Activated CD8-positive, alpha-beta memory T cell treated with anti-CD3 and anti-CD28 coated beads, Interleukin-2, amount 50 U/mL, for 24 hours (primary cell): Measurements from ENCODE around the gene SLC2A4RG.
A peak's percentile ranks its signal among the peaks of the same experiment; 100 is the strongest.
"Not testable (repeated sequence)": the region's sequence is repeated elsewhere in the genome, so short reads cannot be mapped to it uniquely, and the experiment has no call there.

Source experiments
- DNase-seq: peaks from one replicate; pipeline ENCODE4 v3.0.0-alpha.2; 2020; ENCODE audit errors: extremely low read depth

SLC2A4RG gene

DNA sequence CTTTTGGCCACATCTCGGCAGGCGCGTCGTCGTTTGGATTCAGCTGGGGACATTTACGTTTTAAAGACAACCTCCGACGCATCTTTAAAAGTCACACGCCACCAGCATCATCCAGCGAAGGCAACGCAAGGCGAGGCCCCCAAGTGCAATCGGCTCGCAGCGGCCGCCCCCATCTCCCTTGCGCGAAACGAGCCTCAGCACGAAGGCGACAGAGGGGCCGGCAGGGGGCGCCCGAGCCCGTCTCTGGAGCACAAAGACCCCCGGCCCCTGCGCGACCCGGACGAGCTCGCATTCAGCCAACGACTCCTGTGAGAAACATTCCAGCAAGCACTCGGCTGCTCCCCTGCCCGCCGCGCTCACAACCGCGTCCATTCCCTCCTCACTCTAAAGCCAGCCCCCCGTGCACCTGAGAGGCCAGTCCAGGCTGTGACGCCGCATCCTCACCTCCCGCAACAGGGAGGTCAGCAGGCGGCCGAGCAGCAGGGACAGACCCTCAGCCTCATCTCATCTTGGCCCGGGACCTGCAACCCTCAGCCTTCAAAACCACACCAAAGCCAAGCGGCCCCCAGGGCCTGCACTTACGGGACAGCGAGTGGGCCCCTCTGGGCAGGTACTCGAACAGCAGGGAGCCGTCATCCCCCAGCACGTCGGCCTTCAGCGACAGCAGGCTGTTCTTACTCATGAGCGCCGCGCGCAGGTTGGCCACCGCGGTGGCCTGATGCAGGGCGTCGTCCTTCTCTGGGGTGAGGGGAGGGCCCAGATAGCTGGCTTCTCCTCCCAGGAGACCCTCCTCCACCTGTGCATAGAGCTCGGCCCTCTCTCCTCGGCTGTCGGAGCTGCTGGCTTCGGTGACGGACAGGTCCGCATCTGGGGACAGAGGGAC lies 35.8 kb downstream of the SLC2A4RG start:
- DNase-seq = no peak

GRCh38 chr20:63776875-63777274 lies 37.3 kb downstream of the SLC2A4RG start:
- not testable (repeated sequence) for DNase-seq

DNA sequence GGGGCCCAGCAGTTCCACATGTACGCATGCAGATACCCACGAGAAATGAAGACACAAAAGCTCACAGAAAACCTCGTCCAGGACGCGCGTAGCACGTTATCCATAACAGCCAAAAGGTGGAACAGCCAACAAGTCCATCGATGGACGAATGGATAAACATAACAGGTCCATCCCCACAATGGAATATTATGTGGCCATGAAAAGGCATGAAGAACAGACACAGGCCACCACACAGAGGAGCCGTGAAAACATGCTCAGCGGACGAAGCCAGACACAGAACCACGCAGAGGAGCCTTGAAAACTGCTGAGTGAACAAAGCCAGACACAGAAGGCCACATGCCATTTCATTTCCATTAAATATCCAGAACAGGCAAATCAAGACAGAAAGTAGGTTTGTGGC lies 38.0 kb downstream of the SLC2A4RG start:
- DNase-seq = no peak

DNA sequence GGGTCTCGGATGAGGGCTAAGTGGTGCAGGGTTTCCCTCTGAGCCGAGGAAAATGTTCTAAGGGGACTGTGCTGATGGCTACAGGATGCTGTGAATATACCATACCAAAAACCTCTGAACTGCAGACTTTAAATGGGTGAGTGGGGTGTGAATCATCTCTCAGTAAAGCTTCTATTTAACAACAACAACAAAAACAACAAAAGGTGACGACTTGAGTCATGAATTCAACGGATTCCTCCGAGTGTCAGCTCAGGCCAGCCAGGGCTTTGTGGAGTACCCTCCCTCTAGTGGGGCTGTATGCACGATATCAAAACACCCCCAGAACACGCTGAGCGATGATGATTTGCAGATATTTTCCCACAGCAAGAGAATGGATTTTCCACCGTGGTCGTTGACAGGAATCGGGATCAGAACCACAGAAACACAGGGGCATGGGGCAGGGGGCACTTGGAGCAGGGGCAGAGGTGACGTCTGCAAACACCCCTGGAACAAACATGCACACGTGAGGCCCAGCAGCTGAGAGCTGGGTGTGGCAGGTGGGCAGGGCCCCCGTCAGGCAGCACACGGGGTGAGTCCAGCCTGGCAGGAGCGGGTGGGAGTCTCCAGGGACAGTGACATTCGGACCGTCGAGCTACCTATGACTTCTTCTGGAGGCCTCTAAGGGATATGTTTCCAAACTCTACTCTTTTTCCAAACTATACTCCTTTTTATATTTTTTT lies 38.6 kb downstream of the SLC2A4RG start:
- no peak for DNase-seq

DNA sequence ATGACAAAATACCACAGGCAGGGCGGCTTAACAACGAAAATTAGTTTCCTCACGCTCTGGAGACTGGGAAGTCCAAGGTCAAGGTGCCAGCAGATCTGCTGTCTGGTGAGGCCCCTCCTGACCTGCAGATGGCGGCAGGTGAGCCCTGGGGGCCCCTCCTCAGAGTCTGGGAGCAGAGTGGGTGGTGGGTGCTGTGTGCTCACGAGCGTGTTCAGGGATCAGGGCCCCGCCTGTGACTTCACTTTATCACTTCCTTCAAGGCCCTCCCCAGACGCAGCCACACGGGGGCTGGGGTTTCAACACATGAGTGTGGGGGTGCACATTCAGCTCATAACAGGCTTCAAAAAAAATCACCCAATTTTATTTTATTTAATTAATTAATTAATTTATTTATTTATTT lies 39.3 kb downstream of the SLC2A4RG start:
- DNase-seq = no peak

DNA sequence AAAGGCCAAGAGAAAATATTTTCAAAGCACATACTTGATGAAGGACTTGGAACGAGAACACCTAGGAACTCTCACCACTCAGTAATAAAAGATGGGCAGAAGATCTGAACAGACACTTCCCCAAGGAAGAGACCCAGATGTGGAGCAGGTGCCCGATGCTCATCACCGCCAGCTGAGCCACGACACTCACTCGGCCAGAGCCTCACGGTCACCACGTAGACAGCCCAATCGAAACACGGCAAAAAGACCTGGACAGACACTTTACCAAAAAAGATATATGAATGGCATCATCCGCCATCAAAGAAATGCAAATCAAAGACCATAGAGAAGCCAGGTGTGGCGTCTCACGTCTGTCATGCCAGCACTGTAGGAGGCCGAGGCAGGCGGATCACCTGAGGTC lies 41.6 kb downstream of the SLC2A4RG start:
- DNase-seq = no peak

DNA sequence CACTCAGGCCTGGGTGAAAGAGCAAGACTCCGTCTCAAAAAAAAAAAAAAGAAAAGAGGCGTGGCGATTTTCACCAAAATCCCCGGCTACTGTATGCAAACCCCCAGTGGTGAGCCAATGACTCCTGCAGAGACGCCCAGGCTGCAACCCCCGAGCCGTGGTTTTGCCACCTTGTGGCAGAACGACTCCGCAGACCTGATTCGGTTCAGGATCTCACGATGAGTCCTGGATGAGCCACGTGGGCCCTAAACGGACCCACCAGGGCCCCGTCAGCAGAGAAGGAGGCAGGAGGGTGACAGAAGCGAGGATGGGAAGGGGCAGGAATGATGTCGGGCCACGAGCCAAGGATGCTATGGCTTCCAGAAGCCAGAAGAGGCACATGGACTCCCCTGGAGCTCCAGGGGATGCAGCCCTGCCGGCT lies 42.5 kb downstream of the SLC2A4RG start:
- DNase-seq = peak; percentile 8

DNA sequence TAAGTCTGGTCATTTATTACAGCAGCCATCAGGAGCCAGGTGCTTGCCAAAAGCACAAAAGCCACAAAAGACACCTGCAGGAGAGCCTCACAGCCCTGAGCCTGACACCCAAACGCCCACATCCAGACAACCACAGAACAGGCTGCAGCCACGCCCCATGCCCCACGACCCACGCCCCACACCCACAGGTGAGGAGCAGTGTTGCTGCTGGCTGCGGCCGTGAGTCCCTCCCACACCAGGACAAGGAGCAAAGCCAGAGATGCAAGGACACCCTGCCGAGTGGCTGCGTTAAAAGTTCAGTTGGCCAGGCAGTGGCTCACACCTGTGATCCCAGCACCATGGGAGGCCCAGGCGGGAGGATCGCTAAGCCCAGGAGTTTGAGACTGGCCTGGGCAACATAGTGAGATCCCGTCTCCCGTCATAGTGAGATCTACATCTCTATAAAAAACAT lies 43.0 kb downstream of the SLC2A4RG start:
- DNase-seq = no peak

- no peak for DNase-seq
Measured at GRCh38 chr20:63783970-63784369, 44.4 kb downstream of the SLC2A4RG start.

GRCh38 chr20:63785691-63786131 lies 46.1 kb downstream of the SLC2A4RG start:
- no peak for DNase-seq

DNA sequence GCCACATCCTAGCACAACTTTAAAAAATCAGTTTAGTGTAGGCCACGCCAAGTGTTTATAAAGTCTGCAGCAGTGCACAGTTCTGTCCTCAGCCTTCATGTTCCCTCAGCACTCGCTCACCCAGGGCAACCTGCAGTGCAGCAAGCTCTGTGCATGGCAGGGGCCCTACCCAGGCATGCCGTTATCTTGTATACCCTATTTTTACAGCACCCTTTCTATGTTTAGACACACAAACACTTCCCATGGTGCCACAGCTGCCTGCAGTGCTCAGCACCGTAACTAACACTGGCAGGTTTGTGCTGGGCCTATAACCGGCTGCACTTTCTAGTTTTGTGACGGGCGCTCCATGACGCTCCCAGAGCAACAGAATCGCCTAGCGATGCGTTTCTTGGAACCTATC lies 47.7 kb downstream of the SLC2A4RG start:
- no peak for DNase-seq

- no peak for DNase-seq
Measured at GRCh38 chr20:63787749-63788148, 48.2 kb downstream of the SLC2A4RG start.

DNA sequence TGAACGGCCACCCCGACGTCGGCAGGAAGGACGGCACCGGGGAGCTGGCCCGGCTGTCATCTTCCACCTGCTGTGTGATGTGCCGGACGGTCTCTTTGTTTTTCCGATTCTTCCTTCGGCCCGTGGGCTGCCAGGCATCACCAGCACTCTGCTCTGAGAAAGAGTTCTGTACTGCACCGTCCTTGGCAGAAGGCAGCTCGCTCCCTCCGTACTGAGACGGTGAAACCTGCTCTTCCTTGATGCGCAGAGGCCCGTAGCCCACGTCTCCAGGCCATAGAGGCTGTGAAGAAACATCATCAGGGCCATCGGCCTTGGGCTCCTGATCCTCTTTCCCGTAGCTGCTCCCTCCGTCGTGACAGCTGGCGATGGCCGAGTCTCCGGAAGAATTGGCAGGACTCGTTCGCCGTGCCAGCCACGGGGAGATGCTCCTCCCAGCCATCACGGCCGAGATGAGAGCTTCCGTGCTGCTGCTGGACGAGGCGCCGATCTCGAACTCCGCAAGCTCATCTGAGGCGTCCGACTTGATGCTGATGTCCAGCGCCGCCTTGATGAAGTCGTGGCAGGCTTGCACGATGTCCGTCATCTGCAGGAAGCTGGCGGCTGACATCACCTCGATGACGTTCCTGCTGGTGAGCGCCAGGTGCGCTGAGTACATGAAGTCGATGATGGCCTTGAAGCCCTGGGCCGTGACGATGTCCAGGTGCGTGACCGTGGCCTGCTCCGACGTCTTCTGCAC lies 50.4 kb downstream of the SLC2A4RG start:
- DNase-seq = no peak

DNA sequence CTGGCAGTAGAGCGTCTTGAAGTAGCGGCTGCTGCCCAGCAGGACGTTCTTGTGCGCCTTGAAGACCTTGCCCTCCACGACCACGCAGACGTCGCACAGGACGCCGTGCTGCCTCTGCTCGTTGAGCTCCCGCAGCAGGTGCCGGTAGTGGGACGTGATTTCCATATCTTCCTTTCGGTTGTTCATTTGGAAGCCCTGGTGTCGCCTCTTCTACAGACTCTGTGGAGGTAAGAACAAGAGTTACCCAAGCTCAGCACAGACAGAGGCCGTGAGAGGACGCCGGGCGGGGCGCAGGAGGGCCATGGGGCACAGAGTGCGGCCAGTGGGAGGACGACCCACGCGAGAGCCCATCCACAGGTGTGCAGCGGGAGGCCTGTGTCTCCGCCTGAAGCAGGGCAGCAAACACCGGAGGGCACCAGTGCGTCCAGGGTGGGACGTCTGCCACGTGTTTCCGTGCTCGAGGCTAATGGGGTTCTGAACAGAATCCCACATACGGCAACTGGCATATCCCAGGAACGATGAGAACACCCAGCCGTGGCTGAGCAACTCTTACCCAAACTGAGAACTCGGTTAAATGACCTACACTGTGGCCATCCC lies 51.1 kb downstream of the SLC2A4RG start:
- no peak for DNase-seq

DNA sequence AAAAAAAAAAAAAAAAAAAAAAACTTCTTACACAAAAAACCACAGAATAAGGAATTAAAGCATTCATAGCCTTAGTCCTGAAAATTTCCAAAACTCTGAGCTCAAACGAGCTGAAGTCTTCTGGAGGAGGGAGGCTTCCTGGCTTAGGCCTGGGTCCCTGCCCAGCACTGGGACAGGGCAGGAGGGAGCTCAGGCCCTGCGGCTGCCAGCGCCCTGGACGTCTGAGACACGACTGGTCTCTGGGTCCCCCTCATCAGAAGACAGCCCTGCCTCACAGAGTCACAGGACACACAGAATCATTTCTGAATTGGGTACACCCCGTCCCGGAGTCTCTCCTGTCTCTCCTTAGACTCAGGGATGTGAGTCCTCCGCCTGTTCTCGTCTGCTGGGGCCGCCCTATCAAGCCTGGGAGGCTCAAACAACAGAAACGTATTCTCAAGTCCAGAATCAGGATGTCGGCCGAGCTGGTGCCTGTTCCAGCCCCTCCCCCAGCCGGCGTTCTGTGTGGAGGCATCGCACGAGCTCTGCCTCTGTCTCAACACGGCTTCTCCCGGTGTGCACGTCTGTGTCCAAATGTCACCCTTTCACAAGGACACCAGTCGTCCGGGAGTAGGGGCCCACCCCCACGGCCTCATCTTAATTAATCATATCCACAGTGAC lies 52.1 kb downstream of the SLC2A4RG start:
- DNase-seq = no peak

DNA sequence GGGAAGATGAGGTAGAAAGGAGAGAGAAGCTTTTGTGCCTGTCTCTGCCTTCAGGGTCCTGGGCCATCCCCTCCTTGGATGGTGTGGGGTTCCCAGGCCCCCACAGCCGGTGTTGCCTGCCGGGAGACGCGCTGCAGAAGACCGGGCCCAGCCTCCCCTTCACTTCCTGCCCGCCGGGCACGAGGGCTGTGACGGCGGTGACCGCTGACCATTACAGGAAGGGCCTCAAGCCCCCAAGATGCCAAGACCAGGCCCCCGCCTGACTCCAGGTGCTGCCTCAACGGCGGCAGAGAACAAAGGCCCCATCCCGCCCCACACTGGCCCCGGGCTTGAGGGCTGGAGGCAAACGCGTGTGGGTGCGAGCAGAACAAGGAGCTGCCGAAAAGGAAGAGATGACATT lies 53.3 kb downstream of the SLC2A4RG start:
- DNase-seq = no peak
